GM10847 (cell line): Measurements from ENCODE around the gene LUC7L2.
A peak's percentile ranks its signal among the peaks of the same experiment; 100 is the strongest.

Experiments
- POLR2A ChIP-seq: IDR thresholded peaks from 2 replicates; pipeline ENCODE4 v1.6.1; 2011; ENCODE audit not compliant: insufficient read length; ENCODE audit errors: extremely low read depth

LUC7L2 gene, protein sequence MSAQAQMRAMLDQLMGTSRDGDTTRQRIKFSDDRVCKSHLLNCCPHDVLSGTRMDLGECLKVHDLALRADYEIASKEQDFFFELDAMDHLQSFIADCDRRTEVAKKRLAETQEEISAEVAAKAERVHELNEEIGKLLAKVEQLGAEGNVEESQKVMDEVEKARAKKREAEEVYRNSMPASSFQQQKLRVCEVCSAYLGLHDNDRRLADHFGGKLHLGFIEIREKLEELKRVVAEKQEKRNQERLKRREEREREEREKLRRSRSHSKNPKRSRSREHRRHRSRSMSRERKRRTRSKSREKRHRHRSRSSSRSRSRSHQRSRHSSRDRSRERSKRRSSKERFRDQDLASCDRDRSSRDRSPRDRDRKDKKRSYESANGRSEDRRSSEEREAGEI

GRCh38 chr7:139359366-139360209 lies at the start of gene LUC7L2:
TSS of gene LUC7L2 (plus strand) at chr7:139359894. CDS start at chr7:139360262, 368 bp downstream.
- TF ChIP-seq POLR2A: peak; percentile 98

- no peak for TF ChIP-seq POLR2A
Observed at GRCh38 chr7:139317939-139318505, 41.7 kb upstream of the LUC7L2 start.

DNA sequence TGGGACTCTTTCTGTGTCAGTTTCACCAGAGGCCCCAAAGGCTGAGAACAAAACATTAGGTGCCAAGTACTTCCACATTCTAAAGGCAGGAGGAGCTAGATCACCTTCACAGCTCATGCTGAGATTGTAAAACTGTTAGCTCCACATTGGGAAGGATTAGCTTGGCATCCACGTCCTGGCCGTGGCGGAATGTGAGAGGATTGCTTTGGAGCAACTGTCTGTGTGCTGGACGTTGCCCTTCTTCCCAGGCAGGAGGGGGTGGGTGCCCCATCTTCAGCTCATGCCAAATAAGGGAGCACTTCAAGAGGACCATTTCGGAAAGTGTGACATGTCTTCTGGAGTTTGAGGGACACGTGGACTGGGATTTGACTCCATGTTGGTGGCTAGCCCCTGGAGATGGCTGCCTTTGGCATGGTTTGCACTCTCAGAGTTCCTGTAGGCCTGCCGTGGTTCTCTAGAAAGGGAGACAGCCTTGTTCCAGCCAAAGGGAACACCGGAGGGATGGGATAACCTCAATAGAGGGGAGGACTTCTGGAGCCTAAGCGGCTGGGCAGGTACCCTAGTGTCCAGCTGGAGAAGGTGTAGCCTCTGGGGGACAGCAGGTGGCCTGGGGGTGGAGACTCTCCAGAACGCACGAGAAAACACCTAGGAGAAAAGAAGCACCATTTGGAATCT lies 38.5 kb upstream of the LUC7L2 start:
- no peak for TF ChIP-seq POLR2A

DNA sequence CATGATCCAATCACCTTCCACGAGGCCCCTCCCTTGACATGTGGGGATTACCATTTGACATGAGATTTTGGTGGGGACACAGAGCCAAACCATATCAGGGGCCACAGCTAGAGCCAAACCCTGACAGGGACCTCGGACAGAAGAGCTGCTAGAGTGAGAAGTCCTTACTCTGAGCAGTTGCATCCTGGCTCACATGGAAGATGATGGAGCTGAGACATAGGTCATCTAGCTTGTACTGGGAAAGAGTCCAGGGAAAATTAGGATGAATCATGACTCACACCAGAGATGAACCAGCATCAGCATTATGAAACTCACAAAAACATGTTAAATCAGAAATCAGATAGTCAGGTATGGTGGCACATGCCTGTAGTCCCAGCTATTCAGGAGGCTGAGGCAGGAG lies 31.3 kb upstream of the LUC7L2 start:
- no peak for TF ChIP-seq POLR2A

- TF ChIP-seq POLR2A: no peak
Observed at GRCh38 chr7:139329119-139329518, 30.6 kb upstream of the LUC7L2 start.

- no peak for TF ChIP-seq POLR2A
Observed at GRCh38 chr7:139330333-139331030, 29.2 kb upstream of the LUC7L2 start.

- TF ChIP-seq POLR2A: no peak
Observed at GRCh38 chr7:139332697-139333359, 26.9 kb upstream of the LUC7L2 start.

GRCh38 chr7:139334399-139335150 lies 25.1 kb upstream of the LUC7L2 start:
- no peak for TF ChIP-seq POLR2A

- TF ChIP-seq POLR2A: no peak
Observed at GRCh38 chr7:139339025-139339424, 20.7 kb upstream of the LUC7L2 start.

DNA sequence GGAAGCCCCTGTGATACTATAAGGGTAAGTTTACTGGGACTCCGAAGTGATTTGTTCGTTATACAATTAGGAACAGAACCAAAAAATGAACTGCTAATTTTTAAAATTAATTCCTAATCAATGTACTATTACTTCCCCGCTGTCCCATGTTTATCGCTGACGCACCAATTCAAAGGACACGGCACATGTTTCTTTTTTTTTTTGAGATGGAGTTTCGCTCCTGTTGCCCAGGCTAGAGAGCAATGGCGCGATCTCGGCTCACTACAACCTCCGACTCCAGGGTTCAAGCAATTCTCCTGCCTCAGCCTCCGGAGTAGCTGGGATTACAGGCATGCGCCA lies 20.0 kb upstream of the LUC7L2 start:
- no peak for TF ChIP-seq POLR2A

GRCh38 chr7:139340037-139340807 lies 19.5 kb upstream of the LUC7L2 start:
- TF ChIP-seq POLR2A: peak; percentile 23

GRCh38 chr7:139340808-139341057 lies 19.0 kb upstream of the LUC7L2 start:
- no peak for TF ChIP-seq POLR2A
